Astrocyte (in vitro differentiated cells and primary cell): ENCODE results near the gene CCNI2. TPM values are rescaled to one million over a fixed set of nuclear protein-coding genes. Genes with fewer than 3 reads are reported as not detected.

Source experiments
- DNase-seq: peaks from one replicate; pipeline ENCODE4 v3.0.0-alpha.2; 2010; ENCODE audit warnings: low read depth
- FAIRE-seq: peaks from 2 replicates; lab custom pipeline; 2011; peaks lifted over from hg19 to GRCh38; lab: Jason Lieb, UNC
- H2AFZ ChIP-seq: 2 replicates; pipeline ENCODE4 v1.6.0; 2012; ENCODE audit warnings: low read depth, low read length, inconsistent platforms
- H3K27ac ChIP-seq: 2 replicates; pipeline ENCODE4 v1.5.1; 2011; ENCODE audit warnings: low read depth, low read length, inconsistent platforms
- H3K27me3 ChIP-seq: 2 replicates; pipeline ENCODE4 v1.6.0; 2011; ENCODE audit warnings: low read length, inconsistent platforms; ENCODE audit not compliant: insufficient read depth
- H3K36me3 ChIP-seq: 2 replicates; pipeline ENCODE4 v1.5.1; 2011; ENCODE audit warnings: low read length, inconsistent platforms; ENCODE audit not compliant: insufficient read depth
- H3K4me1 ChIP-seq: 2 replicates; pipeline ENCODE4 v1.5.1; 2011; ENCODE audit warnings: low read length, inconsistent platforms; ENCODE audit not compliant: insufficient read depth
- H3K4me2 ChIP-seq: 2 replicates; pipeline ENCODE4 v1.6.0; 2012; ENCODE audit warnings: low read length, inconsistent platforms
- H3K4me3 ChIP-seq: 2 replicates; pipeline ENCODE4 v1.5.1; 2011; ENCODE audit warnings: low read depth, mild to moderate bottlenecking, low read length, inconsistent platforms; ENCODE audit not compliant: insufficient read depth
- H3K79me2 ChIP-seq: 2 replicates; pipeline ENCODE4 v1.6.0; 2012; ENCODE audit warnings: mild to moderate bottlenecking, low read length, inconsistent platforms; ENCODE audit not compliant: insufficient read depth
- H3K9ac ChIP-seq: 2 replicates; pipeline ENCODE4 v1.6.0; 2012; ENCODE audit warnings: mild to moderate bottlenecking, low read length, inconsistent platforms
- H3K9me3 ChIP-seq: 2 replicates; pipeline ENCODE4 v1.5.1; 2012; ENCODE audit warnings: low read depth, mild to moderate bottlenecking, low read length, inconsistent platforms; ENCODE audit not compliant: insufficient read depth
- H4K20me1 ChIP-seq: 2 replicates; pipeline ENCODE4 v1.6.0; 2012; ENCODE audit warnings: low read length, inconsistent platforms; ENCODE audit not compliant: insufficient read depth
- H3K27ac Mint-ChIP-seq: one replicate; pipeline ENCODE4 v1.8.0; 2021; ENCODE audit warnings: mild to moderate bottlenecking, mixed read lengths; ENCODE audit not compliant: unreplicated experiment
- H3K27me3 Mint-ChIP-seq: one replicate; pipeline ENCODE4 v1.8.0; 2021; ENCODE audit warnings: low read depth, mixed read lengths; ENCODE audit not compliant: unreplicated experiment
- H3K36me3 Mint-ChIP-seq: one replicate; pipeline ENCODE4 v1.8.0; 2021; ENCODE audit warnings: low read depth, mixed read lengths; ENCODE audit not compliant: unreplicated experiment
- H3K4me1 Mint-ChIP-seq: one replicate; pipeline ENCODE4 v1.8.0; 2021; ENCODE audit warnings: low read depth, mixed read lengths; ENCODE audit not compliant: unreplicated experiment
- H3K4me3 Mint-ChIP-seq: one replicate; pipeline ENCODE4 v1.8.0; 2021; ENCODE audit warnings: mild to moderate bottlenecking, moderate library complexity, mixed read lengths; ENCODE audit not compliant: unreplicated experiment
- H3K9me3 Mint-ChIP-seq: one replicate; pipeline ENCODE4 v1.8.0; 2021; ENCODE audit warnings: mild to moderate bottlenecking, mixed read lengths; ENCODE audit not compliant: unreplicated experiment
- EZH2 ChIP-seq: IDR thresholded peaks from 2 replicates; pipeline ENCODE4 v1.6.1; 2012; ENCODE audit warnings: mild to moderate bottlenecking, low read length, inconsistent platforms; ENCODE audit not compliant: insufficient read depth
- total RNA-seq: library from RNA; stranded (reverse); gene quantifications from 2 replicates; pipeline ENCODE4 v1.2.1, GENCODE V29; 2021
- TF ChIP-seq, protein P1 (sequence below): IDR thresholded peaks from 2 replicates; pipeline ENCODE4 v1.5.1; 2011; ENCODE audit warnings: low read depth, mild to moderate bottlenecking, inconsistent platforms, low read length, moderate library complexity; ENCODE audit not compliant: insufficient read depth

Gene CCNI2
- total RNA-seq, 1 donor from 2014 or later, result 0.16 TPM

DNA sequence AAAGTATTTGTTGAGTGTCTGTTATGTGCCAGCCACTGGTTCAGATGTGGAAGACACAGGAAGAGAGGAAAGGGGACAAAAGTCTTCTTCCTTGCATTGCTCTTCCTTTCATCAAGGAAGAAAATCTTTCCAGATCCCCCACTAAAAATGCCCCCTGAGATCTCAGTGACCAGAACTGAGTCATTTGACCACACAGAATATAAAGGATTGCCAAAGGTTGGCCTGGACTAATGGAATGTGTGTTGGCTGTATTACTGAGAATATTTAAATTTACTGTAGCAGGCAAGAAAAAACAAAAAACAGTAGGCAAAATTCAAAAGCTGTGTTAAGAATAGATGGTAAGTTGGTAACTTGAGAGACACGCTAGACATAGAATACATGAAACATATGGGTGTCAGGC is 39.9 kb downstream of the CCNI2 start:
- H3K27ac Mint-ChIP-seq, result no peak overlapping the region
- peaks cover 2% of the 10 kb centered on the region for H3K9me3 Mint-ChIP-seq

DNA sequence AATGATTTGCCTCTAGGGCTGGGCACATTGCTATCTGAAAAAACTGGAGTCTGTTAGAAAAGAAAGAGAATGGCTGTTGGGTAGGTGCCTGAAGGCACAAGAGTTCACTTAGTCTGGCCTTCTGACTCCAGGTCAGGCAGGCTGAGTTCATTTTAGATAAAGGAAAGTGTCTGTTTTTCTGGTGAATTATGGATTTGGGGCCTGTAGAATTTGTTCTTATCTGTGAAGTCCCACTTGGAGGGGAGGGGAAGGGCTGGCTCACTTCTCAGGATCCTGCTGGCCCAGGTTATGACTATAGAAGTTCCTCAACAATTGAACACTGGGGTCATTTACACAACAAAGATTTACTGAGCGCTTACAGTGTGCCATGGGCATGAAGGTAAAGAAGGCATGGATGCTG is 41.3 kb downstream of the CCNI2 start:
- Histone ChIP-seq H2AFZ (no peak overlapping the region), H3K36me3 (no peaks in the 10 kb centered on the region), H3K27me3 (no peaks in the 10 kb centered on the region), H3K9ac (no peak overlapping the region), H3K4me1 (peaks cover 18% of the 10 kb centered on the region), H3K27ac (no peak overlapping the region), H3K4me2 (no peak overlapping the region), H4K20me1 (no peaks in the 10 kb centered on the region), H3K9me3 (no peaks in the 10 kb centered on the region), H3K79me2 (no peaks in the 10 kb centered on the region), H3K4me3 (no peak overlapping the region)
- no peak for DNase-seq
- FAIRE-seq, result no peak
- H3K27me3 Mint-ChIP-seq, result peaks cover 5% of the 10 kb centered on the region
- H3K4me1 Mint-ChIP-seq, result peaks cover 15% of the 10 kb centered on the region
- no peak overlapping the region for H3K27ac Mint-ChIP-seq
- TF ChIP-seq, protein P1, sequence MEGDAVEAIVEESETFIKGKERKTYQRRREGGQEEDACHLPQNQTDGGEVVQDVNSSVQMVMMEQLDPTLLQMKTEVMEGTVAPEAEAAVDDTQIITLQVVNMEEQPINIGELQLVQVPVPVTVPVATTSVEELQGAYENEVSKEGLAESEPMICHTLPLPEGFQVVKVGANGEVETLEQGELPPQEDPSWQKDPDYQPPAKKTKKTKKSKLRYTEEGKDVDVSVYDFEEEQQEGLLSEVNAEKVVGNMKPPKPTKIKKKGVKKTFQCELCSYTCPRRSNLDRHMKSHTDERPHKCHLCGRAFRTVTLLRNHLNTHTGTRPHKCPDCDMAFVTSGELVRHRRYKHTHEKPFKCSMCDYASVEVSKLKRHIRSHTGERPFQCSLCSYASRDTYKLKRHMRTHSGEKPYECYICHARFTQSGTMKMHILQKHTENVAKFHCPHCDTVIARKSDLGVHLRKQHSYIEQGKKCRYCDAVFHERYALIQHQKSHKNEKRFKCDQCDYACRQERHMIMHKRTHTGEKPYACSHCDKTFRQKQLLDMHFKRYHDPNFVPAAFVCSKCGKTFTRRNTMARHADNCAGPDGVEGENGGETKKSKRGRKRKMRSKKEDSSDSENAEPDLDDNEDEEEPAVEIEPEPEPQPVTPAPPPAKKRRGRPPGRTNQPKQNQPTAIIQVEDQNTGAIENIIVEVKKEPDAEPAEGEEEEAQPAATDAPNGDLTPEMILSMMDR, result no peak
- no peak for TF ChIP-seq EZH2
- no peak overlapping the region for H3K4me3 Mint-ChIP-seq
- H3K36me3 Mint-ChIP-seq, result no peaks in the 10 kb centered on the region
- H3K9me3 Mint-ChIP-seq, result peaks cover 2% of the 10 kb centered on the region

More for the DNA sequence above, 39.9 kb downstream of the CCNI2 start:
- Histone ChIP-seq H3K79me2 (no peaks in the 10 kb centered on the region), H3K27ac (no peak overlapping the region), H3K36me3 (no peaks in the 10 kb centered on the region), H2AFZ (no peak overlapping the region), H3K4me1 (peaks cover 22% of the 10 kb centered on the region), H3K9me3 (no peaks in the 10 kb centered on the region), H3K4me2 (peak overlapping the region; percentile 24), H3K4me3 (no peak overlapping the region), H4K20me1 (no peaks in the 10 kb centered on the region), H3K9ac (no peak overlapping the region), H3K27me3 (no peaks in the 10 kb centered on the region)
- Mint-ChIP-seq H3K4me1 (peaks cover 23% of the 10 kb centered on the region), H3K36me3 (no peaks in the 10 kb centered on the region), H3K4me3 (no peak overlapping the region), H3K27me3 (peaks cover 2% of the 10 kb centered on the region)
- peak; percentile 72 for DNase-seq
- FAIRE-seq, result no peak
- no peak for TF ChIP-seq EZH2
- TF ChIP-seq, protein P1, result no peak

DNA sequence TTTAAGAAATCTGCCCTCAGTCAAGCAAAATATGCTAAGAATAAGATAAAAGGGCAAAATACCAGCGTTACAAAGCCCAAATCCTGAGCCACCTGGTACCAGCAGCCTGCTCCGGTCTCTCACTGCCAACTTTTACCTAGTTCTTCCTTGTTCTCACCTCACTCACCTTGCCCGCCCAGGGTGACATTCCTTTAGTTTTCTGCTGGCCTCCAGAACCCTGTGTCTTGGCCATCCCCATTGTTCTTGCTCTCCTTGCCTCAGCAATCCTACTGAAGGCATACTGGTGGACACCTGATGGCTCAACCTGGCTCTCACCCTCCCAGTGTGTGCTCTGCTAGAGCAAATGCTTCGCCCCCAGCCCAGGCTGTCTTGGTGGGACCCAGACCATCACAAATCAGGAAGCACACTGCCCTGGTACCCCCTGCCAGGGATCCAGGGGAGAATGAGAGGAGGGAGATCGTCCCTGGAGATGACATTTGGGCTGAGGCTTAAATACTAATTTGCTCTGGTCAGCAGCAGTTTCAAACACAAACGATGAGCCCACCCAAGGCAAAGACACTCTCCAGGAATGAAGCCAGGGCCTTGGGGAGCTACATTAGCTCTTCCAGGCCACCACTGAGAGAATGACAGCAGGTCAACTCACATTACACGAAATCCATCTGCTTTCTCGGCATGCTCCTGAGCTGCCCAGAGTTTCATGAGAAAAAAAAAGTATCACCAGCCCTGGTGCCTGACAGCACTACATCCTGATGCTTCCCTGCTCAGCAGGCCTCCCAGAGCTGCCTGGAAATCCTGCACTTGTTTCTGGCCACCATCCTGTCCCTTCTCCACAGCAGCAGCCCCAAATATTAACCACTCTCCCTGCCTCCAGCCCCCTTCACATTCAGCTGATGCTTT is 42.0 kb downstream of the CCNI2 start:
- H3K27me3 Mint-ChIP-seq, result peaks cover 5% of the 10 kb centered on the region
- H3K27ac ChIP-seq, result no peak overlapping the region

More for the DNA sequence above, 42.0 kb downstream of the CCNI2 start:
- Histone ChIP-seq H3K79me2 (no peaks in the 10 kb centered on the region), H3K4me3 (no peak overlapping the region), H3K9me3 (no peaks in the 10 kb centered on the region), H3K36me3 (no peaks in the 10 kb centered on the region), H3K4me2 (no peak overlapping the region), H3K27me3 (no peaks in the 10 kb centered on the region), H4K20me1 (no peaks in the 10 kb centered on the region), H3K9ac (no peak overlapping the region), H2AFZ (no peak overlapping the region), H3K4me1 (peaks cover 18% of the 10 kb centered on the region)
- no peak overlapping the region for H3K27ac Mint-ChIP-seq
- peaks cover 15% of the 10 kb centered on the region for H3K4me1 Mint-ChIP-seq
- no peak overlapping the region for H3K4me3 Mint-ChIP-seq
- FAIRE-seq, result no peak
- no peaks in the 10 kb centered on the region for H3K36me3 Mint-ChIP-seq
- DNase-seq, result no peak
- H3K9me3 Mint-ChIP-seq, result peaks cover 2% of the 10 kb centered on the region
- TF ChIP-seq, protein P1, result no peak
- TF ChIP-seq EZH2, result no peak
